Transverse colon (tissue), 4 donors: ENCODE measurements around the gene RAB11FIP3. TPM values are rescaled to one million over a fixed set of nuclear protein-coding genes. Genes with fewer than 3 reads are reported as not detected.
"Not testable (repeated sequence)": the region's sequence is repeated elsewhere in the genome, so short reads cannot be mapped to it uniquely, and the experiment has no call there.

ENCODE experiments used
- DNase-seq: peaks from one replicate; pipeline ENCODE4 v3.0.0-alpha.2; 2019
- H3K27ac ChIP-seq, 4 donors: fragments of 200-600 bp; sonication (generic); 2 replicates each; pipeline ENCODE4 v1.5.1; 2016 to 2018; ENCODE audit warnings: inconsistent platforms in 4 of 4
- H3K27me3 ChIP-seq: fragments of 200-600 bp; sonication (generic); 2 replicates; pipeline ENCODE4 v1.5.1; 2017; ENCODE audit warnings: inconsistent platforms
- H3K36me3 ChIP-seq, 4 donors: fragments of 200-600 bp; sonication (generic); 2 replicates each; pipeline ENCODE4 v1.5.1; 2017 to 2019; ENCODE audit warnings: inconsistent platforms in 4 of 4
- H3K4me1 ChIP-seq, 4 donors: fragments of 200-600 bp; sonication (generic); 2 replicates each; pipeline ENCODE4 v1.5.1; 2017 to 2020; ENCODE audit warnings: inconsistent platforms in 4 of 4
- H3K4me3 ChIP-seq, 4 donors: fragments of 200-600 bp; sonication (generic); 1 replicate in 1 of 4; 2 replicates in 3 of 4; pipeline versions ENCODE4 v1.5.1 to v1.6.1; 2017 to 2019; ENCODE audit warnings: inconsistent platforms in 4 of 4
- H3K9me3 ChIP-seq, 2 donors: fragments of 200-600 bp; sonication (generic); 2 replicates each; pipeline ENCODE4 v1.5.1; 2017 to 2019; ENCODE audit warnings: inconsistent platforms in 2 of 2
- CTCF ChIP-seq, 5 experiments: fragments of 200-600 bp in 3 of 5; fragments of 450-650 bp in 2 of 5; sonication (generic) in 3 of 5; IDR thresholded peaks; 1 replicate in 2 of 5; 2 replicates in 3 of 5; pipeline ENCODE4 v1.5.1; 2016 to 2017; ENCODE audit warnings: antibody characterized with exemption in 5 of 5, inconsistent platforms in 3 of 5, mild to moderate bottlenecking in 2 of 5, moderate library complexity in 1 of 5
- EP300 ChIP-seq: sonication (generic); formaldehyde crosslinking; IDR thresholded peaks from one replicate; pipeline ENCODE4 v1.6.1; 2017; ENCODE audit warnings: antibody characterized with exemption, low read depth
- POLR2A ChIP-seq: fragments of 450-650 bp; IDR thresholded peaks from one replicate; pipeline ENCODE4 v1.6.1; 2016; ENCODE audit warnings: antibody characterized with exemption, mild to moderate bottlenecking, moderate library complexity
- POLR2AphosphoS5 ChIP-seq, 3 donors: sonication (generic); formaldehyde crosslinking; IDR thresholded peaks; one replicate each; pipeline ENCODE4 v1.6.1; 2016; ENCODE audit warnings: antibody characterized with exemption in 3 of 3
- WGBS, 2 donors: methylation state at CpG; one replicate each; pipeline ENCODE4 v1.1.5; 2018; ENCODE audit warnings: low coverage in 1 of 2; 5-methylcytosine and 5-hydroxymethylcytosine counted together
- in situ Hi-C, 4 donors: fragments of 200-750 bp; cut with MboI; loops; one replicate each; pipeline versions ENCODE4 v1.15.0 to v1.15.1; 2017; ENCODE audit warnings: low sequenced_read_pairs in 3 of 4, low pct_ligation_motif_present in 1 of 4, low pct_unique_long_range_greater_than_20kb in 1 of 4
- intact Hi-C: fragments of 100-400 bp; cut with DNase I; formaldehyde crosslinking; loops from one replicate; pipeline ENCODE4 v1.15.1; 2023; ENCODE audit warnings: low total_unique reads
- total RNA-seq, 4 donors: library from RNA; depleted of rRNA; stranded (reverse); fragments of >200 nt; gene quantifications; one replicate each; pipeline ENCODE4 v1.1.0, GENCODE V29; 2016

Gene RAB11FIP3
- total RNA-seq, 4 donors from 2014 or later, result 21.6 to 56.5 (median 42.2) TPM

- no peak overlapping the region for H3K27ac ChIP-seq
- no peaks in the 10 kb centered on the region for H3K4me1 ChIP-seq
- intact Hi-C loops (no loop called here), in situ Hi-C loops (no loop called here)
- no peaks in the 10 kb centered on the region for H3K36me3 ChIP-seq
- H3K27me3 ChIP-seq, result no peaks in the 10 kb centered on the region
- no peak for TF ChIP-seq POLR2AphosphoS5 (IDR thresholded peaks at IDR 0.05)
- no peak for TF ChIP-seq POLR2A
- TF ChIP-seq CTCF (IDR thresholded peaks at IDR 0.05), result no peak
- TF ChIP-seq EP300, result no peak
- no peak for DNase-seq
- no peak overlapping the region for H3K4me3 ChIP-seq
- whole genome bisulfite sequencing, 2 donors, result 87% methylated on average over 13 of the region's 13 CpGs; no CpG with 5 or more reads in 1 of the 2 donors
- H3K9me3 ChIP-seq, result no peaks in the 10 kb centered on the region
Observed at GRCh38 chr16:466651-467050, 41.2 kb downstream of the RAB11FIP3 start.

DNA sequence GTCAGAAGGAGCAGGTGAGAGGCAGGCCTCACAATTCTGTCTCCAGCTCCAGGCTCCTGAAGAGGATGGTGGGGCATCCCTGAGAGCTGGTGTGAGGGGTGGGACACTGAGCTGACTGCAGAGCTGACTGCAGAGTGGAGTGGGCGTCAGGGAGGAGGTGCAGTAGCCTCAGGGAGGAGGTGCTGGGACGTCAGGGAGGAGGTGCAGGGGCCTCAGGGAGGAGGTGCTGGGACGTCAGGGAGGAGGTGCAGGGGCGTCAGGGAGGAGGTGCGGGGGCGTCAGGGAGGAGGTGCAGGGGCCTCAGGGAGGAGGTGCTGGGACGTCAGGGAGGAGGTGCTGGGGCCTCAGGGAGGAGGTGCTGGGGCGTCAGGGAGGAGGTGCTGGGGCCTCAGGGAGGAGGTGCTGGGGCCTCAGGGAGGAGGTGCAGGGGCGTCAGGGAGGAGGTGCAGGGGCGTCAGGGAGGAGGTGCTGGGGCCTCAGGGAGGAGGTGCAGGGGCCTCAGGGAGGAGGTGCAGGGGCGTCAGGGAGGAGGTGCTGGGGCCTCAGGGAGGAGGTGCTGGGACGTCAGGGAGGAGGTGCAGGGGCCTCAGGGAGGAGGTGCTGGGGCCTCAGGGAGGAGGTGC is 41.9 kb downstream of the RAB11FIP3 start:
- in situ Hi-C loops, DNase-seq, H3K9me3 ChIP-seq, H3K27ac ChIP-seq, H3K27me3 ChIP-seq, H3K36me3 ChIP-seq, intact Hi-C loops, H3K4me1 ChIP-seq, H3K4me3 ChIP-seq: not testable (repeated sequence)
- WGBS, 2 donors, result 65 to 68% methylated on average over 2 to 12 of the region's 12 CpGs

DNA sequence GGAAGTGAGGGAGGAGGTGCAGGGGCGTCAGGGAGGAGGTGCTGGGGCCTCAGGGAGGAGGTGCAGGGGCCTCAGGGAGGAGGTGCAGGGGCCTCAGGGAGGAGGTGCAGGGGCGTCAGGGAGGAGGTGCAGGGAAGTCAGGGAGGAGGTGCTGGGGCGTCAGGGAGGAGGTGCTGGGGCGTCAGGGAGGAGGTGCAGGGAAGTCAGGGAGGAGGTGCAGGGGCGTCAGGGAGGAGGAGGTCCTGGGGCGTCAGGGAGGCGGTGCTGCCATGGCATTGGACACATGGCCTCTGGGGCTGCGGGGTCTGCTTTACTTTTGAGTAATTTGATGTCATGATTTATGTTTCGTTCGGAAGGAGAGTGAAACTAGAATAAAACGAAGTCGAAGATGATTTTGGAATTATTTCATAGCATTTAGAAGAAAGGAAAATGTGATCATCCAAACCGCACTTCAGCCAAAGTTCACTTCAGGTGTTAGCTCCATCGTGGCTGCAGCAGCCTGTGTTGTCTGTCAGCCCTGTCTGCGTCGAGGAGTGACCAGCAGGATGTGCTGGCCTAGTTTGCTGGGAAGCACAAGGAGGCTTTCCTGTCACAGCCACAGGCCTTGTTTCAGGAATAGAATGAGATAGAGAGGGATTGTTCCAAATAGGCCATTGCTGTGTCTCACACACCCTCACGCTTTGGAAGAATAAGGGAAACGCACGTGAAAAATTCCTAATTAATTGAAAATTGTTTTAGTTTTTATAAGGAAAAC is 42.8 kb downstream of the RAB11FIP3 start:
- H3K36me3 ChIP-seq, result no peaks in the 10 kb centered on the region
- no peaks in the 10 kb centered on the region for H3K9me3 ChIP-seq
- 80 to 93% methylated on average over 8 to 19 of the region's 19 CpGs for whole genome bisulfite sequencing, 2 donors
- TF ChIP-seq EP300 (no peak), POLR2A (no peak), CTCF (IDR thresholded peaks at IDR 0.05) (no peak), POLR2AphosphoS5 (IDR thresholded peaks at IDR 0.05) (no peak)
- no peak for DNase-seq
- in situ Hi-C loops, result no loop called here
- H3K4me1 ChIP-seq, result no peaks in the 10 kb centered on the region
- no peaks in the 10 kb centered on the region for H3K27me3 ChIP-seq
- H3K4me3 ChIP-seq, result no peak overlapping the region
- intact Hi-C loops, result no loop called here
- H3K27ac ChIP-seq, result no peak overlapping the region

- intact Hi-C loops, H3K9me3 ChIP-seq, H3K36me3 ChIP-seq, H3K27me3 ChIP-seq, H3K27ac ChIP-seq, DNase-seq, H3K4me1 ChIP-seq, in situ Hi-C loops, H3K4me3 ChIP-seq: not testable (repeated sequence)
- WGBS, 2 donors, result 73% methylated on average over 7 of the region's 7 CpGs; no CpG with 5 or more reads in 1 of the 2 donors
Observed at GRCh38 chr16:469459-469858, 44.0 kb downstream of the RAB11FIP3 start.

DNA sequence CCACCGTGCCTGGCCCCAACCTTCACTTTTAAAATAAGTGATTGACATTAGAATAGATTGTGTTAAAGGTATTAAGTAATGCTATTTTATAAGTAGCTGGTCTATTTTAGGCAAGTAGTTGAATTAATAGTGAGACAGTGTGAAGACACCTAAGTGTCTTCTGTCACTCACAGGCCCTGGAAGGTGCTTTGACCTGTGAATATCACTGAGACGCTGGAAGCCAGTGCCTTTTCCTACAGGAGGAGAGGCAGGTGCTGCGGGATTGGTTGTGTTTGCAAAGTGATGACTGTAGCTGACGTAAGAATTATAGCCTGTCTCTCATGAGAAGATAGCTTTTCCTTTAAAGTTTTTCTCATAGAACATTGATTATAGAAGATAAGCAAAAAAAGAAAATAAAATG is 45.0 kb downstream of the RAB11FIP3 start:
- Histone ChIP-seq H3K36me3 (no peaks in the 10 kb centered on the region), H3K4me3 (no peak overlapping the region), H3K4me1 (peaks cover 0 to 6% (median 3%) of the 10 kb centered on the region in 4 donors), H3K27ac (no peak overlapping the region), H3K27me3 (no peaks in the 10 kb centered on the region), H3K9me3 (no peaks in the 10 kb centered on the region)
- intact Hi-C loops (no loop called here), in situ Hi-C loops (no loop called here)
- DNase-seq, result no peak
- TF ChIP-seq POLR2A, result no peak
- TF ChIP-seq CTCF (IDR thresholded peaks at IDR 0.05), result no peak
- TF ChIP-seq EP300, result no peak
- no peak for TF ChIP-seq POLR2AphosphoS5 (IDR thresholded peaks at IDR 0.05)
- 47 to 69% methylated on average over 3 to 4 of the region's 4 CpGs for WGBS, 2 donors
